ENCODE results near the gene ZNF512B. TPM values are rescaled to one million over a fixed set of nuclear protein-coding genes. Genes with fewer than 3 reads are reported as not detected.

Gene ZNF512B
- total and polyA plus RNA-seq, 2 experiments from 2014 or later: 1.5 to 16.4 TPM

GRCh38 chr20:63935447-63935846 is 34.3 kb downstream of the ZNF512B start:
- Histone ChIP-seq H3F3A (ENCODE audit: insufficient read depth) (peaks cover 17% of the 10 kb centered on the region; the same call in 1 of the 2 replicates), H3K4me2 (ENCODE audit: unreplicated experiment) (no peak overlapping the region), H3K9me3 (ENCODE audit: low read depth) (no peaks in the 10 kb centered on the region), H3K27me3 (replicated peaks; ENCODE audit: insufficient read depth) (no peaks in the 10 kb centered on the region), H3K9ac (no peak overlapping the region), H3K36me3 (ENCODE audit: low read depth) (peaks cover 3% of the 10 kb centered on the region; the same call in 1 of the 2 replicates), H4K20me1 (ENCODE audit: insufficient read depth) (no peaks in the 10 kb centered on the region), H3K4me3 (no peak overlapping the region), H3K4me1 (ENCODE audit: insufficient read depth) (no peaks in the 10 kb centered on the region), H3K79me2 (ENCODE audit: insufficient read depth) (peaks cover 75% of the 10 kb centered on the region), H2AFZ (no peak overlapping the region), H3K27ac (no peak overlapping the region), H3K9me2 (ENCODE audit: insufficient read depth) (no peaks in the 10 kb centered on the region)
- 95 to 97% methylated on average over 7 to 9 of the region's 9 CpGs for WGBS, 2 experiments (ENCODE audit: low coverage in 1 of 2, low lambda C conversion rate in 2 of 2, missing lambda C conversion rate in 2 of 2)
- no peak for DNase-seq
- TF ChIP-seq EZH2 (IDR thresholded peaks at IDR 0.05; ENCODE audit: insufficient read depth, poor library complexity, severe bottlenecking) (no peak), EZH2phosphoT487 (IDR thresholded peaks at IDR 0.05; ENCODE audit: insufficient read depth, low read depth) (no peak)
- in situ Hi-C loops (cut with MboI): no loop called here

- Histone ChIP-seq H3K79me2 (ENCODE audit: insufficient read depth) (peaks cover 78% of the 10 kb centered on the region), H3K4me2 (ENCODE audit: unreplicated experiment) (no peak overlapping the region), H2AFZ (no peak overlapping the region), H3K9ac (no peak overlapping the region), H3K4me3 (no peak overlapping the region), H3K27ac (no peak overlapping the region), H4K20me1 (ENCODE audit: insufficient read depth) (no peaks in the 10 kb centered on the region), H3K27me3 (replicated peaks; ENCODE audit: insufficient read depth) (no peaks in the 10 kb centered on the region), H3K36me3 (ENCODE audit: low read depth) (peaks cover 6% of the 10 kb centered on the region), H3K9me2 (ENCODE audit: insufficient read depth) (no peaks in the 10 kb centered on the region), H3K9me3 (ENCODE audit: low read depth) (no peaks in the 10 kb centered on the region), H3K4me1 (ENCODE audit: insufficient read depth) (no peaks in the 10 kb centered on the region), H3F3A (ENCODE audit: insufficient read depth) (peaks cover 17% of the 10 kb centered on the region; the same call in 1 of the 2 replicates)
- in situ Hi-C loops (cut with MboI): no loop called here
- DNase-seq: no peak
- TF ChIP-seq EZH2phosphoT487 (IDR thresholded peaks at IDR 0.05; ENCODE audit: insufficient read depth, low read depth) (no peak), EZH2 (IDR thresholded peaks at IDR 0.05; ENCODE audit: insufficient read depth, poor library complexity, severe bottlenecking) (no peak)
- 86 to 90% methylated on average over 37 of the region's 37 CpGs for WGBS, 2 experiments (ENCODE audit: low coverage in 1 of 2, low lambda C conversion rate in 2 of 2, missing lambda C conversion rate in 2 of 2)
These were observed 35.3 kb downstream of the ZNF512B start for GRCh38 chr20:63934271-63935068.

GRCh38 chr20:63933646-63934045 is 36.1 kb downstream of the ZNF512B start:
- Histone ChIP-seq H3K9me2 (ENCODE audit: insufficient read depth) (no peaks in the 10 kb centered on the region), H3K27me3 (replicated peaks; ENCODE audit: insufficient read depth) (no peaks in the 10 kb centered on the region), H3F3A (ENCODE audit: insufficient read depth) (peaks cover 17% of the 10 kb centered on the region; the same call in 1 of the 2 replicates), H2AFZ (no peak overlapping the region), H3K4me2 (ENCODE audit: unreplicated experiment) (no peak overlapping the region), H3K4me1 (ENCODE audit: insufficient read depth) (no peaks in the 10 kb centered on the region), H3K4me3 (no peak overlapping the region), H3K79me2 (ENCODE audit: insufficient read depth) (peaks cover 77% of the 10 kb centered on the region), H3K27ac (no peak overlapping the region), H3K9me3 (ENCODE audit: low read depth) (no peaks in the 10 kb centered on the region), H3K36me3 (ENCODE audit: low read depth) (peaks cover 8% of the 10 kb centered on the region), H3K9ac (no peak overlapping the region), H4K20me1 (ENCODE audit: insufficient read depth) (no peaks in the 10 kb centered on the region)
- TF ChIP-seq EZH2phosphoT487 (IDR thresholded peaks at IDR 0.05; ENCODE audit: insufficient read depth, low read depth) (no peak), EZH2 (IDR thresholded peaks at IDR 0.05; ENCODE audit: insufficient read depth, poor library complexity, severe bottlenecking) (no peak)
- in situ Hi-C loops (cut with MboI): no loop called here
- 78 to 83% methylated on average over 5 of the region's 5 CpGs for WGBS, 2 experiments (ENCODE audit: low coverage in 1 of 2, low lambda C conversion rate in 2 of 2, missing lambda C conversion rate in 2 of 2)
- no peak for DNase-seq

GRCh38 chr20:63932606-63933160 is 37.0 kb downstream of the ZNF512B start:
- TF ChIP-seq EZH2phosphoT487 (IDR thresholded peaks at IDR 0.05; ENCODE audit: insufficient read depth, low read depth) (no peak), EZH2 (IDR thresholded peaks at IDR 0.05; ENCODE audit: insufficient read depth, poor library complexity, severe bottlenecking) (no peak)
- H4K20me1 ChIP-seq (ENCODE audit: insufficient read depth): no peaks in the 10 kb centered on the region
- 89 to 93% methylated on average over 17 of the region's 17 CpGs for WGBS, 2 experiments (ENCODE audit: low coverage in 1 of 2, low lambda C conversion rate in 2 of 2, missing lambda C conversion rate in 2 of 2)
- no peak overlapping the region for H2AFZ ChIP-seq
- peaks cover 16% of the 10 kb centered on the region for H3K36me3 ChIP-seq (ENCODE audit: low read depth)
- no peak overlapping the region for H3K9ac ChIP-seq
- no peaks in the 10 kb centered on the region for H3K9me3 ChIP-seq (ENCODE audit: low read depth)
- H3K27me3 ChIP-seq (replicated peaks; ENCODE audit: insufficient read depth): no peaks in the 10 kb centered on the region
- H3K4me3 ChIP-seq: no peak overlapping the region
- no peaks in the 10 kb centered on the region for H3K4me1 ChIP-seq (ENCODE audit: insufficient read depth)
- peaks cover 11% of the 10 kb centered on the region; the same call in 1 of the 2 replicates for H3F3A ChIP-seq (ENCODE audit: insufficient read depth)
- DNase-seq: no peak
- no peak overlapping the region for H3K4me2 ChIP-seq (ENCODE audit: unreplicated experiment)
- H3K27ac ChIP-seq: no peak overlapping the region
- no peaks in the 10 kb centered on the region for H3K9me2 ChIP-seq (ENCODE audit: insufficient read depth)
- peaks cover 79% of the 10 kb centered on the region for H3K79me2 ChIP-seq (ENCODE audit: insufficient read depth)
- in situ Hi-C loops (cut with MboI): no loop called here
